Common myeloid progenitor, CD34-positive (primary cell): Measurements from ENCODE around the gene EBF4.

Experiments used
- CTCF ChIA-PET: fragments of 350-600 bp; sonication (Branson Sonifier 250); formaldehyde crosslinking; loops from one replicate; lab custom pipeline; 2021; ENCODE audit warnings: antibody characterized with exemption; lab: Charles Lee
- POLR2A ChIA-PET: fragments of 350-600 bp; sonication (Branson Sonifier 250); formaldehyde crosslinking; loops from one replicate; lab custom pipeline; 2021; ENCODE audit warnings: antibody characterized with exemption; lab: Charles Lee
- DNase-seq, 3 donors: peaks; one replicate each; pipeline versions ENCODE4 v3.0.0 to v3.0.0-alpha.2; 2013
- H3K27ac ChIP-seq, 2 experiments: 1 replicate in 1 of 2; 2 replicates in 1 of 2; pipeline ENCODE4 v1.7.0; 2013; ENCODE audit warnings: inconsistent platforms in 2 of 2, low read length in 2 of 2, mild to moderate bottlenecking in 2 of 2, low read depth in 1 of 2, moderate library complexity in 1 of 2; ENCODE audit not compliant: severe bottlenecking in 2 of 2, insufficient read depth in 1 of 2, poor library complexity in 1 of 2
- H3K27me3 ChIP-seq, 5 experiments: replicated peaks in 2 of 5; 1 replicate in 3 of 5; 2 replicates in 2 of 5; pipeline versions ENCODE4 v1.6.1 to v1.7.0; 2013; ENCODE audit warnings: low read length in 4 of 5, mild to moderate bottlenecking in 2 of 5, moderate library complexity in 2 of 5, inconsistent platforms in 1 of 5; ENCODE audit not compliant: insufficient read depth in 5 of 5, control insufficient read depth in 4 of 5
- H3K36me3 ChIP-seq, 4 experiments: 1 replicate in 2 of 4; 2 replicates in 2 of 4; pipeline versions ENCODE4 v1.6.1 to v1.7.0; 2013; ENCODE audit warnings: low read length in 3 of 4, control low read depth in 1 of 4, mild to moderate bottlenecking in 1 of 4; ENCODE audit not compliant: control insufficient read depth in 4 of 4, insufficient read depth in 4 of 4
- H3K4me1 ChIP-seq, 4 experiments: 1 replicate in 3 of 4; 2 replicates in 1 of 4; pipeline versions ENCODE4 v1.6.1 to v1.7.1; 2013; ENCODE audit warnings: low read length in 3 of 4, mild to moderate bottlenecking in 3 of 4, control low read depth in 1 of 4, inconsistent platforms in 1 of 4, moderate library complexity in 1 of 4; ENCODE audit not compliant: control insufficient read depth in 4 of 4, insufficient read depth in 4 of 4; ENCODE audit errors: control extremely low read depth in 1 of 4
- H3K4me3 ChIP-seq, 7 experiments: 1 replicate in 4 of 7; 2 replicates in 3 of 7; pipeline versions ENCODE4 v1.5.1 to v1.7.0; 2013; ENCODE audit warnings: mild to moderate bottlenecking in 7 of 7, low read length in 6 of 7, moderate library complexity in 6 of 7, inconsistent platforms in 2 of 7, low read depth in 2 of 7, control low read depth in 1 of 7; ENCODE audit not compliant: insufficient read depth in 4 of 7, control insufficient read depth in 1 of 7; ENCODE audit errors: extremely low read depth in 1 of 7
- H3K9me3 ChIP-seq, 5 experiments: 1 replicate in 4 of 5; 2 replicates in 1 of 5; pipeline versions ENCODE4 v1.6.1 to v1.7.1; 2013; ENCODE audit warnings: low read length in 4 of 5, mild to moderate bottlenecking in 2 of 5, inconsistent platforms in 1 of 5, low read depth in 1 of 5, moderate library complexity in 1 of 5; ENCODE audit not compliant: control insufficient read depth in 4 of 5, insufficient read depth in 2 of 5; ENCODE audit errors: control extremely low read depth in 1 of 5
- WGBS: methylation state at CpG from one replicate; pipeline ENCODE4 v1.1.5; 2013; ENCODE audit not compliant: insufficient coverage; 5-methylcytosine and 5-hydroxymethylcytosine counted together

Gene EBF4

DNA sequence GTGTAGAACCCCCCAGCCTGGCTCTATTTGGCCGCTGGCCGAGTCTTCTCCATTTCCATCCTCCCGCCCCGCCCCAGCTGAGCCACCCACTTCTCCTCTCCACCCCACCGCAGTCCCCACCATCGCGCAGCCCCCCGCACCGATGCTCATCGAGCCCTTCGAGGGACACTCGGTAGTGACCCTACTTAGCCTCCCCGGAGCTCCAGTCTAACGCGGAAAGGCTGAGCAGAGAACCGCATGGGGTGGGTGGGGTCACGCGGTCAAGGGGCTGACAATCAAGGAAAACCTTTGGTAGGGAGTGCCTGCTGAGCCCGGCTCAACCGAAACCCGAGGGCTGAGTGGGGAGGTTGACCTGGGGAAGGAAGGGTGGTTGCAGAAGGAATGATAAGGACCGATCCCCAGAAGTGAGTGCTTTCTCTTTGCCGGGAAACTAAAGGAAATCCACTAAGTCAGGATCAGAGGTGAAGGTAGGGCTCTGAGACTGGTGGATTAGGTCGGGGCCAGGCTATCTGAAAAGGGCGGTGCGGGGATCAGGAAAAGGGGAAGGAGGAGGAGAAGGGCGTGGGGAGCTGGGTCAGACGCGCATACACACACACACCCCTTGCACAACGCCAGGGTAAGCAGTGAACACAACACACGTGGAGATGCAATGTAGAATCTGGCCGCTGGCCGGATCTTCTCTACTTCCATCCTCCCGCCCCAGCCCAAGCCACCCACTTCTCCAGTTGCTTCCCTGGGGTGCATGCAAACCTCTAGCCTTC lies 58.1 kb downstream of the EBF4 start:
- H3K4me3 ChIP-seq, result peak overlapping the region in 5 of 7 experiments; percentile 16 to 69 (median 46)
- peak; percentile 30 to 70 (median 66) for DNase-seq
- H3K27ac ChIP-seq, result no peak overlapping the region
- peaks cover 5 to 76% (median 27%) of the 10 kb centered on the region in 5 experiments for H3K27me3 ChIP-seq
- WGBS, result under 1% methylated on average over 15 of the region's 34 CpGs
- CTCF ChIA-PET, result interaction anchor here (1.0 to 2.4 kb wide), 5 partner anchors 18 to 104 kb away, joined by 3 to 11 read pairs (median 4); no protein-coding TSS in a partner anchor
- POLR2A ChIA-PET, result interaction anchor here (0.9 kb wide), 1 partner anchor 9 kb away, joined by 3 read pairs; no protein-coding TSS in a partner anchor
- no peaks in the 10 kb centered on the region for H3K36me3 ChIP-seq
- H3K9me3 ChIP-seq, result no peaks in the 10 kb centered on the region
- peaks cover 0 to 42% (median 34%) of the 10 kb centered on the region in 4 experiments for H3K4me1 ChIP-seq

DNA sequence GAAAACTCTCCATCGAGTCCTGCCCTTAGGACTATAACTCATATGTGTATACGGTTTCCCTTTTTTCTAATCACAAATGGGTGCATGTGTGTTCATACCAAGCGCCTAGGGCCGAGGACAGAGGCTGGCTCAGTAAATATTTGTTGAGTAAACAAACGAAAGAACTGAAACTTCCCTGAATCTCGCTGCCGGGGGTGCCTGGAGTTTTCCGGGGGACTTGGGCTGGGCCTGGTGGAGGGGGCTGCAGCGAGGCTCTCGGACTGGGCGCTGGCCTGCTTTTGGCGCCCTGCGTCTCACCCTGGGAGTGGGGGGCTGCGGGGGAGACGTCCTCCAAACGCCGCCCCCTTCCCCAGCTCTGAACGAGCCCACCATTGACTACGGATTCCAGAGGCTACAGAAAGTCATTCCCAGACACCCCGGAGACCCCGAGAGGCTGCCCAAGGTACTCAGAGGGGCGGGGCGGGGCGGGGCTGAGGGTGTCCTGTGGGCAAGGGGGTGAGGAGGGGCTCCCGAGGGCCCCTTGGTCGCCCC lies 58.8 kb downstream of the EBF4 start:
- ChIA-PET POLR2A (interaction anchor here (0.5 kb wide), 1 partner anchor 481 kb away, joined by 3 read pairs; no protein-coding TSS in a partner anchor), CTCF (interaction anchor here (0.8 to 1.7 kb wide), 7 partner anchors 18 to 93 kb away, joined by 3 to 4 read pairs (median 3); no protein-coding TSS in a partner anchor)
- 0% methylated on average over 12 of the region's 26 CpGs for WGBS
- DNase-seq, result no peak
- peak overlapping the region in 4 of 7 experiments; percentile 23 to 69 (median 56) for H3K4me3 ChIP-seq
- H3K4me1 ChIP-seq, result peaks cover 0 to 42% (median 34%) of the 10 kb centered on the region in 4 experiments
- H3K36me3 ChIP-seq, result no peaks in the 10 kb centered on the region
- H3K9me3 ChIP-seq, result no peaks in the 10 kb centered on the region
- H3K27ac ChIP-seq, result no peak overlapping the region
- H3K27me3 ChIP-seq, result peaks cover 5 to 80% (median 27%) of the 10 kb centered on the region in 5 experiments

DNA sequence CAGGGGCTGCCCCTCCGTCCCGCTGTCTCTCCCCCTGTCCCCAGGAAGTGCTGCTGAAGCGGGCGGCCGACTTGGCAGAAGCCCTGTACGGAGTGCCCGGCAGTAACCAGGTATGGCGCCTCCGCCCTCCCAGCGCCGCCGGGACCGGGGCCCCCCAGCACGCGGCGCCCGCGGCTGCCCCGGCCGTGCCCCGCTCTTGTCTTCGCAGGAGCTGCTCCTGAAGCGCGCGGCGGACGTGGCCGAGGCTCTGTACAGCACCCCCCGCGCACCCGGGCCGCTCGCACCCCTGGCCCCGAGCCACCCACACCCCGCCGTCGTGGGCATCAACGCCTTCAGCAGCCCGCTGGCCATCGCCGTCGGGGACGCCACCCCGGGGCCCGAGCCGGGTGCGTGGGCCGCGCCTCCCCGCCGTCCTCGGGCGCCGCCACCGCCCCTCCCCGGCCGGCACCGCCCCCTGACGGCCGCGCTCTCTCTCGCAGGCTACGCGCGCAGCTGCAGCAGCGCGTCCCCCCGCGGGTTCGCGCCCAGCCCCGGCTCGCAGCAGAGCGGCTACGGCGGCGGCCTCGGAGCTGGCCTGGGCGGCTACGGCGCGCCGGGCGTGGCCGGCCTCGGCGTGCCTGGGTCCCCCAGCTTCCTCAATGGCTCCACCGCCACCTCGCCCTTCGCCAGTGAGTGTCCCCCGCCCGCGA lies 59.4 kb downstream of the EBF4 start:
- H3K36me3 ChIP-seq, result no peaks in the 10 kb centered on the region
- POLR2A ChIA-PET, result interaction anchor here (0.5 to 1.6 kb wide), 3 partner anchors 64 to 480 kb away, joined by 3 to 4 read pairs (median 3); partner anchors contain the start of gene PTPRA
- peaks cover 0 to 38% (median 34%) of the 10 kb centered on the region in 4 experiments for H3K4me1 ChIP-seq
- no peaks in the 10 kb centered on the region for H3K9me3 ChIP-seq
- CTCF ChIA-PET, result interaction anchor here (0.8 to 5.3 kb wide), 14 partner anchors 11 to 137 kb away, joined by 3 to 47 read pairs (median 6); no protein-coding TSS in a partner anchor
- WGBS, result under 1% methylated on average over 62 of the region's 93 CpGs
- H3K4me3 ChIP-seq, result peak overlapping the region in 6 of 7 experiments; percentile 34 to 69 (median 52)
- H3K27me3 ChIP-seq, result peaks cover 5 to 80% (median 27%) of the 10 kb centered on the region in 5 experiments
- peak in 2 of 3 donors; percentile 32 to 38 for DNase-seq
- H3K27ac ChIP-seq, result no peak overlapping the region

DNA sequence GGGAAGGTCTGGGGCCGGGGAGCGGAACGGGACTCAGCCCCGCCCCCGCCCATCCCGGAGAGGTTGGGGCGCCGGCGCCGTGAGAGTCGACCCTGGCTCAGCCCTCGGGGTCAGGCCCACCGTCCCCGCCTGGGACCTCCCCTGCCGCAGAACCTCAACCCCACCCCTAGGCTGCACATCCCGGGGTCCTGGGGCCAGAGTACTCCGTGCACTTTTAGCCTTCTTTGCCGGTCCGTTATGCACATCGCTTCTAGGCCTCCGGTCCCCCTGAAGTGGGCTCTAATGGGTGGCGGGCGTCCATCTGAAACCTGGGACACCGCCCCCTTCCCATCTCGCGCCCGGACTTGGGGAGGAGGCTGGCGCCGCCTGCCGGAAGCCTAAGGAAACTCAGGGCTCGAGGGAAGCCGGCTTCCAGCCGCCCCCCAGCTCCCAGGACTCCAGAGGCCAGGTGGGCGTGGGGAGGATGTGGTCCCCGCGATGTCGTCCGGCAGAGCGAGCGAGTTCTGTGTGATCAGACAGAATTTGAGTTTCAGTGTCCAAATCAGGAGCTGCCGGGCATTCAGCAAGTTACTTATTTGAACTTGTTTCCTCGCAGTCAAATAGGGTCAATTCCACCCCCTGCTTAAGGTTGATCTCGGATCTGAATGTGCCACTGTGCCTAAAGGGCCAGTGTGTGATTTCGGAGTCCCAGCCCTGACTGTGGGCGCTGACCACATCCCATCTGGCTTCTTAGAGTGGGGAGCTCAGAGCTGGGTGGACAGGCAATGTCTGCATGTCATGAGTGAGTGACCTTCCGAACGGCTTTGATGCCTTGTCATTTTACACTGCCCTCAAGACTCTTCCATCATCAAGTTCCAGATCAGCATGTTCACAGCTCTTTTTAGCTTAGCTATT lies 60.2 kb downstream of the EBF4 start:
- Histone ChIP-seq H3K4me1 (peaks cover 0 to 37% (median 34%) of the 10 kb centered on the region in 4 experiments), H3K9me3 (no peaks in the 10 kb centered on the region), H3K27ac (no peak overlapping the region), H3K27me3 (peaks cover 5 to 80% (median 27%) of the 10 kb centered on the region in 5 experiments), H3K4me3 (peak overlapping the region in 6 of 7 experiments; percentile 27 to 69 (median 52)), H3K36me3 (no peaks in the 10 kb centered on the region)
- CTCF ChIA-PET, result interaction anchor here (0.8 to 5.3 kb wide), 25 partner anchors 9 to 137 kb away, joined by 3 to 47 read pairs (median 4); no protein-coding TSS in a partner anchor
- 5% methylated on average over 43 of the region's 47 CpGs for WGBS
- POLR2A ChIA-PET, result interaction anchor here (1.2 to 1.6 kb wide), 2 partner anchors 65 to 120 kb away, joined by 3 to 4 read pairs; partner anchors contain the start of gene PTPRA
- peak; percentile 52 to 63 (median 59) for DNase-seq

DNA sequence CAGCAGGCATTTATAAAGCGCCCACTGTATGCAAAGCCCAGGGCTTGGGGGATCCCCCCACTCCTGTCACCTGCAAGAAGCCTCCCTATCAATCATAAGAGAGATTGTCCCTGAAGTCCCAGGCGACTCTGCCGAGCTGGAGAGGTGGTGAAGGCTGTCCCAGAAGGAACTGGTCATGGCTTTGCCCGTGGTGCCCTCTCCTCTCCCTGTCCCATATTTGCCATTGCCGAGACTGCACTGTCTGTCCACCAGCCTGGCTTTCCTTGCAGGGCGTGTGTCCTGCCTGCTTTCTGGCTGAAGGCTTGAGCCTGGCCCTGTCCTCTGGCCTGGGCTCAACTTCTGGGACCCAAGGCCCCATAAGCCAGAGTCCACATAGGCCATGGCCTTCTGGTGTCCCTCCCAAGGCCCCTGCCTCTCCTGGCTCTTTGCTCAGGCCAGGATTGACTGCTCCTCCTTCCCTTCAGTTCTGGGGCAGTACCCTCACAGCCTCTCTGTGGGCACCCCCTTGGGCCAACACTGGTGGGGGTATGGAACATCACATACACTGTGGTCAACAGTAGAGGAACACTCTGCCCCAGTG lies 61.0 kb downstream of the EBF4 start:
- H3K36me3 ChIP-seq, result no peaks in the 10 kb centered on the region
- CTCF ChIA-PET, result interaction anchor here (0.6 to 5.3 kb wide), 24 partner anchors 9 to 136 kb away, joined by 3 to 47 read pairs (median 4); no protein-coding TSS in a partner anchor
- no peak overlapping the region for H3K4me3 ChIP-seq
- H3K9me3 ChIP-seq, result no peaks in the 10 kb centered on the region
- peaks cover 0 to 37% (median 34%) of the 10 kb centered on the region in 4 experiments for H3K4me1 ChIP-seq
- H3K27ac ChIP-seq, result no peak overlapping the region
- 86% methylated on average over 5 of the region's 6 CpGs for WGBS
- no peak for DNase-seq
- POLR2A ChIA-PET, result interaction anchor here (1.2 to 1.6 kb wide), 2 partner anchors 65 to 120 kb away, joined by 3 to 4 read pairs; partner anchors contain the start of gene PTPRA
- H3K27me3 ChIP-seq, result peaks cover 5 to 75% (median 27%) of the 10 kb centered on the region in 5 experiments
